CD4-positive, alpha-beta T cell treated with Interleukin-4 for 4 hours (primary cell): ENCODE measurements around the gene KDM2A.
"Not testable (repeated sequence)": the region's sequence is repeated elsewhere in the genome, so short reads cannot be mapped to it uniquely, and the experiment has no call there.

Experiments used
- DNase-seq: peaks from one replicate; pipeline ENCODE4 v3.0.0-alpha.2; 2020

The KDM2A gene

DNA sequence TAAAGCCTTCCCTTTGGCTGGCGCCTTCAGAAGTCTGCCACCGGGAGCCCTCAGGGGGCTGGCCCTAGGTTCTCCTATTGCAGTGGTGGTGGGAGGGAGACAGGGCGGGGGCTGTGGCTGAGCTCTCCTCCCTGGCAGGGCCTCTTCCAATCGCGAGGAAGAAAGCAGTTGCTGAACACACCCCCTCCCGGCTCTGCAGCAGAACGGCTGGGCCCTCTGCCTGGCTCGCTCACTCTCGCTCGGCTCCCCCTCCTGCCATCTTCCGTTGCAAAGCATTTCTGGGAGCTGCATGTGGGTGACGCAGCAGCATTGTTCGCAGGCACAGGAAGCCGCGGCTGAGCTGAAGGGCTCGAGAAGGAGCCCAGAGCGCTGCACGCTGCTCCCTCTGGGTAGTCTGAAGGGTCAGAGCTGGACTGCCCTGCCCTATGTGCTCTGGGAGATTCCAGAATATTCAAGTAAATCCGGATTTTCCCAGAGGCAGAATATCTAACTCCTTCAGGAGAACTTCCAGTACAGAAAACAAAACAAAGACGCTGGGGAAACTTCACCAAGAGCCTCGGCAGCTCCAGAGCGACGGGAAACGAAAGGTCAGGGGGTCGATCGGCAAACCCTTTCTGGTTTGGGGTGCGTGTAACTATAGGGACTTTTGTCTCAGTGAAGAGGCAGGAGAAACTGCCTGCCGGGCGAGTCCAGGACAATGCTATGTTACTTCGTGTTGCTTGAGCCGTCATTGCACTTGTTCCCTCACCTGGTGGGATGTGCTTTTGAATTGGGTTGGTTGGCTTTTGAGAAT, 120.9 kb downstream of the KDM2A start:
- DNase-seq = peak; percentile 99

DNA sequence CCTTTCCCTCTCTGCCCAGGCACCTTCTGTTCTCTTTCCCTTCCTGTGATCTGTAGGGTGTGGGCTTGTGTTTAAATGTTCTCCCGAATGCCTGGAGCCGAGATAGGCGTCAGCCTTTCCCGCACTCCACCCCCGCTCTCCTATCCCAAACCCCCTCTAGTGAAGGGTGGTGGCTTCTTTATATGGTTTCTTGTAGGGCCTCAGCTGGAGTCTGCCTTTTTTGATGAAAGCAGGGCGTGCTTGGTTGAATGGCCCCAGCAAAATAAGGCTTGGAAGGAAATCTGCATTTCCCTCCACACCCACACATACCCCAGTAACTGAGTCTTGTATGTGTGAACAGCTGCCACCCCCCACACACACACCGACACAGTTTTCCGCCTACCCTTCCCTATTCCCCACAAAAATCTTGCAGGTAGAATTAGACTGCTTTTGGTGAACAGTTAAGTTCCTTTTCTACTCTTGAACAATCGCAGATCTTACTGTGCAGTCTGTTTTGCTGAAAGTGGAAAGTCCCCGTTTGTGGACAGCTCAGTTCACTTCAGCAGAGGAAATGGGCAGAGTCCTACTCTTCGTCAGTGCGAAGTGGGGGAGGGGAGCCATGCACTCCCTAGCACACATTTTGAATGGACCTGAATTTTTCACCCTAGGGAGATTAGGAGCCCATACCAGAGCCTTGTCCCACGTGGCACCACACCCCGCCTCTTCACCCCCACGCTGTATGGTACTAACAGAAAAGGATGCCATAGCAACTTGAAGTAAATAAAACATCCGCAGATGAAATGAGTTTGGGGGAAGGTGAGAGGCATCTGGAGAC, 121.7 kb downstream of the KDM2A start:
- peak; percentile 96 for DNase-seq

DNA sequence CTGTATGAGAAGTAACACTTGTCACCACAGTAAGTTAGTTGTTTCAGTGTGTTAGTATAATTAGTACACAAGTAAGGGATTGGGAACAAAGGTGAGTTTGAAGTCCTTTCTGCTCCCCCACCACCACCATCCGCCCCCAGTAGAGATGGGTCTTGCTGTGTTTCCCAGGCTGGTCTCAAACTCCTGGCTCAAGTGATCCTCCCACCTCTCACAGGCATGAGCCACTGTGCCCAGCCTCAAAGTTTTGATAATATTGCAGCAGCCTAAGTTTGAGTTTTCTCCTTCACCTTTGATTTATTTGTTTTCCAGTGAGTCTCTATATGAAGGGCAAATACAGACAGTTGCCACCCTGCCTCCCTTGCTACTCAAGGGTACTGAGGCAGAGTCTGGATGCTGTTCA, 123.5 kb downstream of the KDM2A start:
- no peak for DNase-seq

- no peak for DNase-seq
Measured at GRCh38 chr11:67243051-67243450, 124.0 kb downstream of the KDM2A start.

- no peak for DNase-seq
Measured at GRCh38 chr11:67245046-67245445, 126.0 kb downstream of the KDM2A start.

- DNase-seq = no peak
Measured at GRCh38 chr11:67247946-67248550, 129.0 kb downstream of the KDM2A start.

GRCh38 chr11:67248653-67249052, 129.6 kb downstream of the KDM2A start:
- DNase-seq = no peak

DNA sequence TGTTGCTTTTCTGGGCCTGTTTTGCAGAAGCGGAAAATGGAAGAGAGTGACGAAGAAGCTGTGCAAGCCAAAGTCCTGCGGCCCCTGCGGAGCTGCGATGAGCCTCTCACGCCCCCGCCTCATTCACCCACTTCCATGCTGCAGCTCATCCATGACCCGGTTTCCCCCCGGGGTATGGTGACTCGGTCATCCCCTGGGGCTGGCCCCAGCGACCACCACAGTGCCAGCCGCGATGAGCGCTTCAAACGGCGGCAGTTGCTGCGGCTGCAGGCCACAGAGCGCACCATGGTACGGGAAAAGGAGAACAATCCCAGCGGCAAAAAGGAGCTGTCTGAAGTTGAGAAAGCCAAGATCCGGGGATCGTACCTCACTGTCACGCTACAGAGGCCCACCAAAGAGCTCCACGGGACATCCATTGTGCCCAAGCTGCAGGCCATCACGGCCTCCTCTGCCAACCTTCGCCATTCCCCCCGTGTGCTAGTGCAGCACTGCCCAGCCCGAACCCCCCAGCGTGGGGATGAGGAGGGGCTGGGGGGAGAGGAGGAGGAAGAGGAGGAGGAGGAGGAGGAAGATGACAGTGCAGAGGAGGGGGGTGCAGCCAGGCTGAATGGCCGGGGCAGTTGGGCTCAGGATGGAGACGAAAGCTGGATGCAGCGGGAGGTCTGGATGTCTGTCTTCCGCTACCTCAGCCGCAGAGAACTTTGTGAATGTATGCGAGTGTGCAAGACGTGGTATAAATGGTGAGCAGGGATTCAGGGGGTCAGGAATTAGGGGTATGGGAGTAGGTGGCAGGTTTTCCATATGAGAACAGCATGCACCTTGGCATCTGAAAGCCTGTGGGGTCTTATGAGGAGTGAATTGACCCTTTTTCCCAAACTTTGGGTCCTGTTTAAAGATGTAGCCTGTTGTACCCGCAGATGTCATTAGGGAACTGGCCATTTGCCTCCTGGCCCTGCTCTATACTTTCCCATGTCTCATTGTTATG, 131.3 kb downstream of the KDM2A start:
- no peak for DNase-seq

DNA sequence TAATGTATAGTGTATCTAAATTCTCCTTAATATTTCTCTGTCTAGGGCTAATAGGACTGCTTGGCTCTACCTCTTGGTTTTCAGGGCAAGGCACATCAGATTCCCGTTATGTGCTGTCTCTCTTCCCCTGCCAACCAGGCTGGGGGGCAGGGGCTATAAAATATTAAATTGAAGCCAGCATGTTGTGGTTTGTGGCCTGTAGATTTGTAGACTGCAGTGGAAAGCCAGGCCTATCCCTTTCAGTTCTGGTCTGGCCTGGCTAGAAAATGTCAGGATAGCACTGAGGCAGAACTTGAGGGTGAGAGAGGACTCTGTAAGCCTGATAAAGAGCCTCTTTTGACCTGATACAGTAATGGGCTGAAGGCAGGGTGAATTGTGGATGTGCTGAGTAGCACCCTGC, 132.8 kb downstream of the KDM2A start:
- DNase-seq = no peak

GRCh38 chr11:67252831-67253239, 133.8 kb downstream of the KDM2A start:
- DNase-seq = peak; percentile 34

DNA sequence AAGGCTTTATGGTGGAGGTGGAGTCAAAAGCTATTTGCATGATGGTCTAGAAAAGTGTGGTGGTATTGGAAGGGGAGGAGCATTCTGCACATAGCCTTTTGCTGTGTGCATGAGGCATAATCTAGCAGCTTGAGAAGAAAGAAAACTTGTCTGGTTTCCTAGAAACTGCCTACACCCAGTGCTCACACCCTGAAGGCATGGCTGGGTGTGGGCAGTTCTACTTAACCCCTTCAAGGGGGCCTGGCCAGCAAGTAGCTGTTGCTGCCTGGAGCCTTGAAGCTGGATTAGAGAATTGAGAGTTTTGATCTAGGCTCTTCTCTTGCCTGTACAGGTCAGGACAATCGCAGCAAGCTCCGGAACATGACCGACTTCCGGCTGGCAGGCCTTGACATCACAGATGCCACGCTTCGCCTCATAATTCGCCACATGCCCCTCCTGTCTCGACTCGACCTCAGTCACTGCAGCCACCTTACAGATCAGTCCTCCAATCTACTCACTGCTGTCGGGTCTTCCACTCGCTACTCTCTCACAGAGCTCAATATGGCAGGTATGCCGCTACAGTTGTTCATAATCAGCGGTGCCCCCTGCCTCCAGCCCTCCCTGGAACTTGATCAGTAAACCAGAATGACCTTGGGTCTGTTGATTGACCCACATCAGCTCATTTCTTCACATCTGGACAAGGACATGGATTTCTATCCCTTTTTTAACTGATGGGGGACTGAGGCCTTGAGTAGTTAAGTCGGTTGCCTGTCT, 135.0 kb downstream of the KDM2A start:
- no peak for DNase-seq

- DNase-seq = no peak
Measured at GRCh38 chr11:67254798-67255197, 135.7 kb downstream of the KDM2A start.

GRCh38 chr11:67255353-67255752, 136.3 kb downstream of the KDM2A start:
- DNase-seq = no peak

GRCh38 chr11:67255864-67256263, 136.8 kb downstream of the KDM2A start:
- no peak for DNase-seq

DNA sequence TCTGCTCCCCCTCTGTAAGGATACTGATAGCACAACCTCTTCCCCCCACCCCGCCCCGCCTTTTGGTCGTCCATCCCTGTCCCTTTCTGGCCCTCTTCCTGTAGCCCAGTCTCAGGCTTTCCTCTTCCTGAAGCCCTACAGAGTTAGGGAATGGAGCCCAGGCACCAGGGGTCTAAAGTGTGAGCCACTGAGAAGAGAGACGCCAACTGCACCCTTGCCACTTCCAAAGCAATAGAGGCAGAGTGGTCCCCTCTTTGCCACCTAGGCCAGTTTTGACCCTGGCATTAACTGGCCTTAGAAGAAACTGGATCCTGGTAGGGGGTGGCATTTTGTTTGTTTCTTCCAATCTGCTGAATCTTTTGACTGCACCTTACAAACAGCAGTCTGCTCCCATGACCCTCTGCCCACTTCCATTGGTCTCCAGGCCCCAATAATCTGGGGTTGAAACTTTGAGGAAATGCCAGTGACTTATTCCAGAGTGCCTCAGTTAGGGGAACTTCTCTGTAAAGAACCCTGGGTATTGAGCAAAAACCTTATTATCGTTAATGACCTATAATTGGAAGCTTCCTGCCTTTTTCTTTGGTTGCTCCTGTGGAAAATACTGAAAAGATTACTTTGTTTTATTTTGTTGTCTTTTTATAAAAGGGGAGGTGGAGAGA, 137.5 kb downstream of the KDM2A start:
- no peak for DNase-seq

DNA sequence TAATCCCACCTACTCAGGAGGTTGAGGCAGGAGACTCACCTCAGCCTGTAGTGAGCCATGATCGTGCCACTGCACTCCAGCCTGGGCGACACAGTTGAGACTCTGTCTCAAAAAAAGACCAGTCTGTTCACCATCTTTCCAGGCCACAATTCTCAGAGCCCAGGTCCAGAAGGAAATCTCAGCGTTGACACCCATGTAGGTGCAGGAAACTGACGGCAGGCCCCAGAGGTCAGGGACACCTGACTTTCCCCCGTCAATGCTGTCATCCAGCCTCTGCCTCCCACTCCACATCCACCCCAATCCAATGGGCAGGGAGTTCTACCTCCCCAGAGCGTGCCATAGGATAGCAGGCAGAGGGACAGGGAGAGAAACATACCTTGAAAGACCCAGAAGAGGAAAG, 141.3 kb downstream of the KDM2A start:
- DNase-seq = no peak

DNA sequence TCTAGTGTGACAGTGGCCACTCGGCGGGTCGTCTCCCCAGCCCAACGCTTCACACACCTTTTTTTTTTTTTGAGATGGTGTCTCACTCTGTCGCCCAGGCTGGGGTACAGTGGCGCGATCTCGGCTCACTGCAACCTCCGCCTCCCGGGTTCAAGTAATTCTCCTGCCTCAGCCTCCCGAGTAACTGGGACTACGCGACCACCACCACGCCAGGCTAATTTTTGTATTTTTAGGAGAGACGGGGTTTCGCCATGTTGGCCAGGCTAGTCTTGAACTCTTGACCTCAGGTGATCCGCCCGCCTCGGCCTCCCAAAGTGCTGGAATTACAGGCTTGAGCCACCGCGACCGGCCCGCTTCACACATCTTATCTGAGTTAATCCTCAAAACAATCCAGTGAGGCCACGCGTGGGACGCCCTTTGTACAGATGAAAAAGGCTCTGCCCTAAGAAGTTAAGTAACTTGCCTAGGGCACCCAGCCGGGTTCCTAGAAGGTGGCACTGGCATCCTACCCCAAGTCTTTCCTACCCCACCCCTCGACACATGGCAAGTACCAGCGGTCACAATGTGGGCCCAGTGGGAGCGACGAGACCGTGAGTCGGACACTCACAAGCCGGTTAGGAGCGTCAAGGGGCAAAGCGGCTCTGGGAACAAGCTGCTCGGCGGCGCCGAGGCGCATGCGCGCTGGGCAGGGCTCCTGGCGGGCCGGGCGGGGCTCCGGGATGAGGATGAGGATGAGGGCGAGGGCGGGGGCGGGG, 142.0 kb downstream of the KDM2A start:
- DNase-seq = not testable (repeated sequence)

DNA sequence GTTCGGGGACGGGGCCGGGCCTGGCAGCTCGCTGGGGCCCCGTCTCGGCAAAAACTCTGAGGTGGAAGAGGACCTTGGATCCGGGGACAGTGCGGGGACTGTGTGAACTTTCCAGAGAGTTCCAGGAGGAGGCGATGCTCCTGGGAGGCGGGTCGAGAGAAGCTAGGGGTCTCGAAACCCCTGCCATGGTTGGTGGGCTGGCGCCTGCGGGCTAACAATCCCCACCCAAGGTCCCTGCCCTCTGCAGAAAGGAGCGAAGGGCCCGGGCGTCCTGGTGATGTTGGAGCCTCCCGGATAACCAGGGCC, 142.5 kb downstream of the KDM2A start:
- DNase-seq = no peak

DNA sequence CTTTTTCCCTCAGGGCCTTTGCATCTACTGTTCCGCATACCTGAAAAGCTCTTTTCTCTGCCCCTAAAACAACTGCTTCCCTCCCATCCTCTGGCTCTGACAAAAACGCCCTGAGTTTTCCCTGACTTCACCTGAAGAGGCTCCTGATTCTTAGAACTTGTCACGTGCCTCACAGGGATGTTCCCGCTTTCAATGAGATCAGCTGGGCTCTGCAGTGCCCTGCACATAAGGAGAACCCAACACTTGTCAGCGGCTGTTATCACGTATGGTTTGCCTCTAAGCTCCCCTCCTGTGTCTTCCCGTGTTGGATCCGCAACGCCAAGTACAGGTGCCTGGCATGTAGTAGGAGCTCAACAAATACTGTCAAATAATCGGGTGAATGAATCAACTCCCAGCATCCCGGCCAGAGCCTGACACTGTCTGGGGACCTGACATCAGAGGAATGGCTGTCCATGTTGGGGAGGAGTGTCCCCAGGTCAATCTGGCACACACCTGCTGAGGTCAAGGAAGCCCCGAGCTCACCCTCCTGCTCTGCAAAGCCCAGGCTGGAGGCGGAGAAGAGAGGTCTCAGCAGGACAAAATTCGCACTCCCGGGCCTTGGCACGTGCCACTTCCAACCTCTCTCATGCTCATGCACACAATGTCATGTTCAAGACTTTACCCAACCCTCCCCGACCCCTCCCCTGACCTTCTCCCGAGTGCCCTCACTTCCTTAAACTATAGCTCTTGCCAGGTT, 143.1 kb downstream of the KDM2A start:
- DNase-seq = no peak
